Caco-2 (cell line): ENCODE measurements around the gene TAX1BP1. TPM values are rescaled to one million over a fixed set of nuclear protein-coding genes. Genes with fewer than 3 reads are reported as not detected.

Source experiments
- BruUV-seq: library from RNA; stranded (reverse); fragments of 400-500 nt; replicated peaks from 2 replicates; lab custom pipeline; 2021; lab: Mats Ljungman, UMichigan
- CTCF ChIA-PET: fragments of 300-600 bp; sonication (Branson Sonifier 250); formaldehyde crosslinking; loops from one replicate; lab custom pipeline; 2022; ENCODE audit warnings: antibody characterized with exemption; lab: Charles Lee
- POLR2A ChIA-PET: fragments of 300-600 bp; sonication (Branson Sonifier 250); formaldehyde crosslinking; loops from one replicate; lab custom pipeline; 2022; ENCODE audit warnings: antibody characterized with exemption; lab: Charles Lee
- DNase-seq, 2 experiments: peaks; one replicate each; pipeline versions ENCODE4 v3.0.0 to v3.0.0-alpha.2; 2020 to 2022
- H3K27me3 ChIP-seq: replicated peaks from 2 replicates; pipeline ENCODE4 v1.6.0; 2011; ENCODE audit warnings: low read length; ENCODE audit not compliant: control insufficient read depth, insufficient read depth
- H3K36me3 ChIP-seq: 2 replicates; pipeline ENCODE4 v1.5.1; 2011; ENCODE audit warnings: low read length; ENCODE audit not compliant: control insufficient read depth, insufficient read depth
- H3K4me1 ChIP-seq: fragments of 250-450 bp; sonication (Bioruptor Pico); 2 replicates; pipeline ENCODE4 v1.5.1; 2020; ENCODE audit warnings: mild to moderate bottlenecking
- H3K4me3 ChIP-seq: 2 replicates; pipeline ENCODE4 v1.5.1; 2011; ENCODE audit warnings: low read depth, mild to moderate bottlenecking, control low read depth, low read length
- H3K9me3 ChIP-seq: fragments of 250-450 bp; sonication (Bioruptor Pico); 2 replicates; pipeline ENCODE4 v1.5.1; 2020; ENCODE audit warnings: mild to moderate bottlenecking, moderate library complexity
- H3K27ac Mint-ChIP-seq: one replicate; pipeline ENCODE4 v1.8.0; 2022; ENCODE audit warnings: mixed read lengths; ENCODE audit not compliant: unreplicated experiment
- H3K27me3 Mint-ChIP-seq: one replicate; pipeline ENCODE4 v1.8.0; 2022; ENCODE audit warnings: mixed read lengths; ENCODE audit not compliant: insufficient read depth, unreplicated experiment
- H3K36me3 Mint-ChIP-seq: one replicate; pipeline ENCODE4 v1.8.0; 2022; ENCODE audit warnings: mild to moderate bottlenecking, mixed read lengths; ENCODE audit not compliant: insufficient read depth, unreplicated experiment
- H3K4me1 Mint-ChIP-seq: one replicate; pipeline ENCODE4 v1.8.0; 2022; ENCODE audit warnings: low read depth, mixed read lengths; ENCODE audit not compliant: unreplicated experiment
- H3K4me3 Mint-ChIP-seq: one replicate; pipeline ENCODE4 v1.8.0; 2022; ENCODE audit warnings: mild to moderate bottlenecking, moderate library complexity, mixed read lengths; ENCODE audit not compliant: unreplicated experiment
- H3K9me3 Mint-ChIP-seq: one replicate; pipeline ENCODE4 v1.8.0; 2022; ENCODE audit warnings: mixed read lengths; ENCODE audit not compliant: unreplicated experiment
- CTCF ChIP-seq, 2 experiments: fragments of 200-600 bp in 1 of 2; IDR thresholded peaks; 1 replicate in 1 of 2; 2 replicates in 1 of 2; pipeline versions ENCODE4 v1.5.1 to v1.8.0; 2011 to 2022; ENCODE audit warnings: antibody characterized with exemption in 1 of 2, control low read depth in 1 of 2, inconsistent platforms in 1 of 2, low read depth in 1 of 2, low read length in 1 of 2, mild to moderate bottlenecking in 1 of 2, moderate library complexity in 1 of 2; ENCODE audit not compliant: insufficient read depth in 1 of 2, severe bottlenecking in 1 of 2, unreplicated experiment in 1 of 2
- intact Hi-C: fragments of 100-400 bp; cut with micrococcal nuclease; formaldehyde crosslinking; loops from one replicate; pipeline ENCODE4 v1.10.0; 2022; ENCODE audit not compliant: unreplicated experiment
- total RNA-seq: library from RNA; stranded (reverse); gene quantifications from 2 replicates; pipeline ENCODE4 v1.2.3, GENCODE V29; 2022

Gene TAX1BP1
- total RNA-seq, 1 experiment from 2014 or later = 96.8 TPM

GRCh38 chr7:27762062-27762461 lies 22.1 kb downstream of the TAX1BP1 start:
- Mint-ChIP-seq H3K27ac (no peak overlapping the region), H3K9me3 (no peaks in the 10 kb centered on the region), H3K36me3 (peaks cover 41% of the 10 kb centered on the region), H3K4me3 (no peak overlapping the region), H3K4me1 (peaks cover 8% of the 10 kb centered on the region), H3K27me3 (no peaks in the 10 kb centered on the region)
- Histone ChIP-seq H3K9me3 (no peaks in the 10 kb centered on the region), H3K36me3 (no peaks in the 10 kb centered on the region), H3K4me3 (no peak overlapping the region), H3K4me1 (peaks cover 8% of the 10 kb centered on the region; the same call in 1 of the 2 replicates), H3K27me3 (no peaks in the 10 kb centered on the region)
- POLR2A ChIA-PET = no interaction called here
- TF ChIP-seq CTCF (IDR thresholded peaks at IDR 0.05; ENCODE audit: insufficient read depth in 1 of 2, low read depth in 1 of 2, low read length in 1 of 2, severe bottlenecking in 1 of 2, unreplicated experiment in 1 of 2) = no peak
- no peak for DNase-seq
- intact Hi-C loops = no loop called here
- no TSS peak for BruUV-seq
- CTCF ChIA-PET = no interaction called here

- Mint-ChIP-seq H3K27me3 (no peaks in the 10 kb centered on the region), H3K36me3 (peaks cover 26% of the 10 kb centered on the region), H3K27ac (peak overlapping the region; percentile 0), H3K4me1 (peaks cover 8% of the 10 kb centered on the region), H3K9me3 (no peaks in the 10 kb centered on the region), H3K4me3 (no peak overlapping the region)
- POLR2A ChIA-PET = no interaction called here
- Histone ChIP-seq H3K4me1 (peaks cover 8% of the 10 kb centered on the region; the same call in 1 of the 2 replicates), H3K9me3 (no peaks in the 10 kb centered on the region), H3K36me3 (no peaks in the 10 kb centered on the region), H3K4me3 (no peak overlapping the region), H3K27me3 (no peaks in the 10 kb centered on the region)
- no TSS peak for BruUV-seq
- intact Hi-C loops = no loop called here
- no peak for TF ChIP-seq CTCF (IDR thresholded peaks at IDR 0.05; ENCODE audit: insufficient read depth in 1 of 2, low read depth in 1 of 2, low read length in 1 of 2, severe bottlenecking in 1 of 2, unreplicated experiment in 1 of 2)
- CTCF ChIA-PET = interaction anchor here (0.7 to 1.0 kb wide), 2 partner anchors 19 to 564 kb away, joined by 3 read pairs; no protein-coding TSS in a partner anchor
- no peak for DNase-seq
Observed at GRCh38 chr7:27763983-27764508, 24.1 kb downstream of the TAX1BP1 start.

GRCh38 chr7:27765841-27766240 lies 25.9 kb downstream of the TAX1BP1 start:
- peaks cover 28% of the 10 kb centered on the region for H3K36me3 Mint-ChIP-seq
- POLR2A ChIA-PET = no interaction called here
- H3K27ac Mint-ChIP-seq = no peak overlapping the region
- no peak for TF ChIP-seq CTCF (IDR thresholded peaks at IDR 0.05; ENCODE audit: insufficient read depth in 1 of 2, low read depth in 1 of 2, low read length in 1 of 2, severe bottlenecking in 1 of 2, unreplicated experiment in 1 of 2)
- intact Hi-C loops = no loop called here
- CTCF ChIA-PET = no interaction called here
- H3K9me3 Mint-ChIP-seq = no peaks in the 10 kb centered on the region
- BruUV-seq = no TSS peak
- H3K4me3 Mint-ChIP-seq = no peak overlapping the region
- no peaks in the 10 kb centered on the region for H3K27me3 Mint-ChIP-seq
- peaks cover 8% of the 10 kb centered on the region for H3K4me1 Mint-ChIP-seq
- Histone ChIP-seq H3K9me3 (no peaks in the 10 kb centered on the region), H3K4me3 (no peak overlapping the region), H3K36me3 (no peaks in the 10 kb centered on the region), H3K27me3 (no peaks in the 10 kb centered on the region), H3K4me1 (peaks cover 8% of the 10 kb centered on the region; the same call in 1 of the 2 replicates)
- DNase-seq = no peak
